Fibroblast of the aortic adventitia (primary cell): ENCODE data around the gene KSR1. TPM values are rescaled to one million over a fixed set of nuclear protein-coding genes. Genes with fewer than 3 reads are reported as not detected.

Source experiments
- DNase-seq: peaks from one replicate; pipeline ENCODE4 v3.0.0-alpha.2; 2010; ENCODE audit warnings: low read depth
- H3K4me3 ChIP-seq: 2 replicates; pipeline ENCODE4 v1.5.1; 2011; ENCODE audit warnings: low read depth, mild to moderate bottlenecking, control low read depth, low read length, moderate library complexity
- total RNA-seq: library from RNA; depleted of rRNA; stranded (reverse); fragments of >200 nt; gene quantifications from 2 replicates; pipeline ENCODE4 v1.2.3, GENCODE V29; 2012; ENCODE audit warnings: low replicate concordance
- TF ChIP-seq, protein P1 (sequence below): IDR thresholded peaks from 2 replicates; pipeline ENCODE4 v1.5.1; 2011; ENCODE audit warnings: mild to moderate bottlenecking, low read length, control low read depth, inconsistent platforms; ENCODE audit not compliant: insufficient read depth

KSR1 gene
- total RNA-seq, 1 donor = 19.4 TPM

DNA sequence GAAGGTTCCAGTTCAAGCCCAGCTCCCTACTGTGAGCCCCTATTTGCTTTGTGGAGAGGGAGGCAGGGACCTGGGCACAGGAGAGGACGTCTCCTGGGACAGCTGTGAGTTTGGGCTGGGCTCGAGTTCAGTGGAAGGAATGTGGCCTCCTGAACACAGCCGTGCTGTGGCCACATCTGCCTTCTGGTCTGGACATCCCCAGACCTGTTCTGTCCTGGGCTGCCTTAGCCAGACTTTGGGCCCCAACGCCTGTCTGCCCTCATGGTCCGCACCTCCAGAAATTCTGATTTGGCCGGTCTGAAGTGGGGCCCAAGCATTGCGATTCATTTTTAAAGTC is 114.3 kb downstream of the KSR1 start:
- TF ChIP-seq, protein P1, sequence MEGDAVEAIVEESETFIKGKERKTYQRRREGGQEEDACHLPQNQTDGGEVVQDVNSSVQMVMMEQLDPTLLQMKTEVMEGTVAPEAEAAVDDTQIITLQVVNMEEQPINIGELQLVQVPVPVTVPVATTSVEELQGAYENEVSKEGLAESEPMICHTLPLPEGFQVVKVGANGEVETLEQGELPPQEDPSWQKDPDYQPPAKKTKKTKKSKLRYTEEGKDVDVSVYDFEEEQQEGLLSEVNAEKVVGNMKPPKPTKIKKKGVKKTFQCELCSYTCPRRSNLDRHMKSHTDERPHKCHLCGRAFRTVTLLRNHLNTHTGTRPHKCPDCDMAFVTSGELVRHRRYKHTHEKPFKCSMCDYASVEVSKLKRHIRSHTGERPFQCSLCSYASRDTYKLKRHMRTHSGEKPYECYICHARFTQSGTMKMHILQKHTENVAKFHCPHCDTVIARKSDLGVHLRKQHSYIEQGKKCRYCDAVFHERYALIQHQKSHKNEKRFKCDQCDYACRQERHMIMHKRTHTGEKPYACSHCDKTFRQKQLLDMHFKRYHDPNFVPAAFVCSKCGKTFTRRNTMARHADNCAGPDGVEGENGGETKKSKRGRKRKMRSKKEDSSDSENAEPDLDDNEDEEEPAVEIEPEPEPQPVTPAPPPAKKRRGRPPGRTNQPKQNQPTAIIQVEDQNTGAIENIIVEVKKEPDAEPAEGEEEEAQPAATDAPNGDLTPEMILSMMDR = no peak

DNA sequence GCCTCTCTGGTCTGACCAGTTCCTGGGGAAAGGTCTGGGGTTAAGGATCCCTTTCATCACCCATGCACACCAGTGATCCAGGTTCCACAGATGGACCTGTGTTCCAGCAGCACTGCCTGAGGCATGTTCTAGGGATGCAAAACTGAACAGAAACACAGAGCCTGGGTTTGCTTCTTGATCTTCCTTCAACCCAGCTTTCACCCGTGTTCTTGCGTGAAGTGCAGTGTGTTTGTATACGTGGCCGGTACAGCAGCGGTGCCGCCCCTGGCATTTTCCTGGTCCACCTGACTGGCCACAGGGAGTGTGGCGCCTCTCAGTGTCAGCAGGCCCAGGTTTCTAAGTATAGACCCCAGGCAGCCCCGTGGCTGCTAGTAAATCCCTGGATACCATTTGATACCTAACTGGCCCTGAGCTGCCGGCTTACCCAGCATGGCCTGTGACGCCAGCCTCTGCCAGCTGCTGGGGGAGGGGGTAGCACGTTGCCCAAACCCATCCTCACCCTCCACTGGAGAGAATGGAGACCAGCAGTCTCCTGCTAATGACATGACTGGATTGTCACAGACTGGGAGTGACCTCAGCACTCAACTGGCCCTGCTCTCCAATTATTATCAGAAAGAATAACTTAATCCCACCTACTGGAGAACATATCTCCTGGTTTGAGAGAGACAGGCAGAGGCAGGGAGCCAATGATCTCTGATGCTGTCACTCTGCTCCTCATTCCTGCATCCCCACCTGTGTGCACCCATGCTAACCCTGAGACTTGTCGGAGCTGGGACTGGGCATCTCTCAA is 115.5 kb downstream of the KSR1 start:
- no peak for DNase-seq
- TF ChIP-seq, protein P1 = no peak
- H3K4me3 ChIP-seq = no peak overlapping the region

More for the DNA sequence above, 114.3 kb downstream of the KSR1 start:
- H3K4me3 ChIP-seq = no peak overlapping the region
- no peak for DNase-seq

DNA sequence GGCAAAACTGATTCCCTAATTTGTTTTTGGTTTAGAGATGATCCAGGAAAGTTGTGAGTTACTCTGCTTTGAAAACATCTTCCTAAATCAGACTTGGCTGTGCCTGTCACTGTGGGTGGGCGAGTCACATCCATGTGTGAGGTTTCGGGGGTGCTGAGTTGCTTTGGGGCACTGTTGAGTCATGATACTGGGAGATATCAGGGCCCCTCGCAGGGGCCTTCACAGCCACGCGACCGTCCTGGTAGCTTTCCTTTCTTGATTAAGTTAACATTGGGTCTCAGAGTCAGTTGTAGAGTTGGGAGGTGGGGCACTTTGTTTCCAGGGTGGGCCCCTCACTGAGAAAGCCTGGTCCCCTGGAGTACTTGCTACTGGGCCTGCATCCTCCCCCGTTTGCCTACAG is 116.4 kb downstream of the KSR1 start:
- no peak overlapping the region for H3K4me3 ChIP-seq
- TF ChIP-seq, protein P1 = no peak
- DNase-seq = peak; percentile 29

DNA sequence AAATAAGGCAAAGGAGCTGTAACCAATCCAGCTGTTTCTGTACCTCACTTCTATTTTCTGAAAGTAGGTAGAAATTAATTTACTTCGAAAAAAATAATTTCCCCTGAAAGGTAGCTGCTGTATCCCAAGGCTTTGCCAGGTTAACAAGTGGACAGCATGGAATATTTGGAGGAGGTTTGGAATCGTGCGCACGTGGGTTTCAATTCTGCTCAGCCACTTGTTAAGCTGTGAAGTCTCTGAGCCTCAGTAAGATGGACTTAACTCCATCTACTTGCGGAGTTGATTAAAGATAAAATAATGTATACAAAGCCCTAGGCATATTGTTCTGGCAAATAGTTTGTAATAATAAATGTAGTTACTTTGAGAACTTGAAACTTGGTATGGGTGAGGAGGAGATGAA is 117.3 kb downstream of the KSR1 start:
- DNase-seq = no peak
- TF ChIP-seq, protein P1 = no peak

DNA sequence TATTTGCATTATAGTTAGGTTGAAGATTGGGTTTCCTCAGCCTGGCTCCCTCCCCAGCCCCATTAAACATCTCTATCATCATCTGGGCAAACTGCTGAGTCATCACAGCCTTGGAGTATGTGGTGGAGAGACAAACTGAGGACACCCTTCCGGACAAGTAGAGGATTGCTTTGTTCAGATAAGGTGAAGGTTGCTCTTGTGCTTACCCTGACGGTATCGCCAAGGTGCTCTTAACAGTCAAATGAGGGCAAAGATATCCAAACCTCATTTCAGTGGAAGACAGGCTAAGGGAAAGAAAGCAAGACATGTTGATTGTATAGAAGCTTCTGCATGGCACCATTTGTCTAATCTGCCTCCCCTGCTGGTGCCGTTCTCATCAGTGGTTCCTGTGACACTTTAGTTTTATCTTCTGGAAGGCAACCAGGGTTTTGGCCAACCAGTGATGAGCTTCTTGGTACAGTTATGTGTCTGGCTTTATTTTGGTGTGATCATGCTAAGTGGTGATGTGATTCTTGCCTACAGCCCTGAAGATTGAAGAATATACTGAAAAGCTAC is 117.8 kb downstream of the KSR1 start:
- TF ChIP-seq, protein P1 = peak; percentile 17
- no peak overlapping the region for H3K4me3 ChIP-seq
- peak; percentile 70 for DNase-seq

More for the DNA sequence above, 117.3 kb downstream of the KSR1 start:
- no peak overlapping the region for H3K4me3 ChIP-seq

DNA sequence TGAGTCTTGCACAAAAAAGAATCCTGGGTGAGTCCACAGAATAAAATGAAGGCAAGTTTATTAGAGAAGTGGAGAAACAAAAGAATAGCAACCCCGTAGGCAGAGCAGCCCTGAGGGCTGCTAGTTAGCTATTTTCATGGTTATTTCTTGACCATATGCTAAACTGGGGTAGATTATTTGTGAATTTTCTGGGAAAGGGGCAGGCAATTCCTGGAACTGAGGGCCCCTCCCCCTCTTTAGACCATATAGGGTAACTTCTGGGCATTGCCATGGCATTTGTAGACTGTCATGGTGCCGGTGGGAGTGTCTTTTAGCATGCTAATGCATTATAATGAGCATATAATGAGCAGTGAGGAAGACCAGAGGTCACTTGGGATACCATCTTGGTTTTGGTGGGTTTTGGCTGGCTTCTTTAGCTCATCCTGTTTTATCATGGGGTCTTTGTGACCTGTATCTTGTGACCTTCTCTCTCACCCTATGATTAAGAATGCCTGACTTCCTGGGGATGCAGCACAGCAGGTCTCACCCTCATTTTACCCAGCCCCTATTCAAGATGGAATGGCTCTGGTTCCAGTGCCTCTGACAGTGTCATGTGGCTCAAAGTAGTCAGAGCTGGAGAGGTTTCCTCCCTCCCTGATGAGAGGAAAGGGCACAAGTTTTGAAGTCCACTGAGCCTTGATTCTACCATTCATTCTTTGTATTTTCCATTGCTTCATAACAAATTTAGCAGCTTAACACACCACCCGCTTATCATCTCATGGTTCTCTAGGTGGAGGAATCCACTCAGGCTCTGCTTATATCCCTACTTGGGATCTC is 119.1 kb downstream of the KSR1 start:
- DNase-seq = no peak
- TF ChIP-seq, protein P1 = no peak
- H3K4me3 ChIP-seq = no peak overlapping the region
